Neural progenitor cell (in vitro differentiated cells): ENCODE measurements around the gene CYP1A2. TPM values are rescaled to one million over a fixed set of nuclear protein-coding genes. Genes with fewer than 3 reads are reported as not detected.
A peak's percentile ranks its signal among the peaks of the same experiment; 100 is the strongest.

Source experiments
- DNase-seq: peaks from one replicate; pipeline ENCODE4 v3.0.0-alpha.2; 2016; ENCODE audit warnings: low spot score
- H2AFZ ChIP-seq: fragments of 200-600 bp; sonication (generic); replicated peaks from 2 replicates; pipeline ENCODE4 v1.6.1; 2016; ENCODE audit warnings: antibody characterized with exemption
- H3F3A ChIP-seq: fragments of 200-600 bp; sonication (generic); 2 replicates; pipeline ENCODE4 v1.6.1; 2016; ENCODE audit warnings: antibody characterized with exemption, low read depth
- H3K27ac ChIP-seq: fragments of 200-600 bp; sonication (generic); 2 replicates; pipeline ENCODE4 v1.5.1; 2016; ENCODE audit warnings: mild to moderate bottlenecking
- H3K27me3 ChIP-seq: fragments of 200-600 bp; sonication (generic); 2 replicates; pipeline ENCODE4 v1.6.1; 2016; ENCODE audit warnings: mild to moderate bottlenecking, moderate library complexity
- H3K36me3 ChIP-seq: fragments of 200-600 bp; sonication (generic); 2 replicates; pipeline ENCODE4 v1.5.1; 2016
- H3K4me1 ChIP-seq: fragments of 200-600 bp; sonication (generic); 2 replicates; pipeline ENCODE4 v1.6.1; 2016; ENCODE audit warnings: mixed run types
- H3K4me2 ChIP-seq: fragments of 200-600 bp; sonication (generic); 2 replicates; pipeline ENCODE4 v1.6.1; 2016
- H3K4me3 ChIP-seq: fragments of 200-600 bp; sonication (generic); 2 replicates; pipeline ENCODE4 v1.5.1; 2016
- H3K79me2 ChIP-seq: fragments of 200-600 bp; sonication (generic); 2 replicates; pipeline ENCODE4 v1.6.1; 2016; ENCODE audit warnings: low read depth
- H3K9ac ChIP-seq: fragments of 200-600 bp; sonication (generic); 2 replicates; pipeline ENCODE4 v1.6.1; 2016
- H3K9me3 ChIP-seq: fragments of 200-600 bp; sonication (generic); 2 replicates; pipeline ENCODE4 v1.5.1; 2016; ENCODE audit warnings: low read depth
- H4K20me1 ChIP-seq: fragments of 200-600 bp; sonication (generic); 2 replicates; pipeline ENCODE4 v1.6.1; 2016; ENCODE audit warnings: low read depth
- H3K27ac Mint-ChIP-seq: 3 replicates; pipeline ENCODE4 v1.8.0; 2021; ENCODE audit warnings: mixed read lengths
- H3K27me3 Mint-ChIP-seq: 2 replicates; pipeline ENCODE4 v1.8.0; 2022; ENCODE audit warnings: low read depth, mild to moderate bottlenecking, inconsistent platforms, moderate library complexity, mixed read lengths; ENCODE audit not compliant: insufficient read depth
- H3K36me3 Mint-ChIP-seq: 3 replicates; pipeline ENCODE4 v1.8.0; 2021; ENCODE audit warnings: mixed read lengths
- H3K4me1 Mint-ChIP-seq: 3 replicates; pipeline ENCODE4 v1.8.0; 2021; ENCODE audit warnings: mixed read lengths
- H3K4me3 Mint-ChIP-seq: 3 replicates; pipeline ENCODE4 v1.8.0; 2021; ENCODE audit warnings: mild to moderate bottlenecking, moderate library complexity, mixed read lengths
- H3K9me3 Mint-ChIP-seq: 3 replicates; pipeline ENCODE4 v1.8.0; 2020; ENCODE audit warnings: mixed read lengths
- EZH2 ChIP-seq: fragments of 200-600 bp; sonication (generic); IDR thresholded peaks from 2 replicates; pipeline ENCODE4 v1.6.1; 2017; ENCODE audit warnings: antibody characterized with exemption, mild to moderate bottlenecking, moderate library complexity
- EZH2phosphoT487 ChIP-seq: fragments of 200-600 bp; sonication (generic); IDR thresholded peaks from 2 replicates; pipeline ENCODE4 v1.6.1; 2017; ENCODE audit warnings: antibody characterized with exemption
- total RNA-seq: library from RNA; depleted of rRNA; stranded (reverse); fragments of >200 nt; gene quantifications from 2 replicates; pipeline ENCODE4 v1.2.3, GENCODE V29; 2015; ENCODE audit warnings: low replicate concordance
- TF ChIP-seq, protein P1 (sequence below): fragments of 200-600 bp; sonication (generic); IDR thresholded peaks from 2 replicates; pipeline ENCODE4 v1.5.1; 2017; ENCODE audit warnings: antibody characterized with exemption, mild to moderate bottlenecking

Gene CYP1A2
- total RNA-seq, 1 donor from 2014 or later: not detected

DNA sequence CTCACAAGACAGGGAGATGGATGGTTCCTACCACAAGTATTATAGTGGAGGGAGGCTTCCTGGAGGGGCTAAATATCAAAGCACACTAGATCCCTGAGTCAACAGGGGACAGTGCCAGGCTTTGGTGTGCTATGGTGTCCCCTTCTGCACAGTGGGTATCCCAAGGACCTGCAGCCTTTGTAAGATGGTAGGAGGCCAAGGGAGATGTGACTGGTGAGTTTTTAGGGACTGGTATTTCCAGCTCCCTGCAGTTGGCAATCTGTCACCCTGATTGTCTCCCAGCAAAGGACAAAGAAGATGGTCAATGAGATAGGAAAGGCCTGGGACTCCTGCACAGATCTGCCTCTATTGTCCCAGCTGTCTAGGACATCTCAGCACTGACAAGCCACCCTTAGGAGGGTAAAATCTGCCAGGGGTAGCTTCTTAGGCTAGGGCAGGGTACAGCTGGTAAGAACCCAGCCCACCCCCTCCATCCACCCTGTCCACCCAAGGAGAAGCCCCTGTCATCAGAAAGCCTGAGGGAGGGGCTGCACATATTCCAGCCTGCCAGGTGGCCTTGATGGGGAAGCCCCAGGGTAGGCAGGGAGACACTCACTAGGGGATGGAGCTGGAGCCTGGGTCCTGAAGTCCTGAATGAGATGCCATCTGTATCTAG lies 23.9 kb upstream of the CYP1A2 start:
- no peak for TF ChIP-seq EZH2
- TF ChIP-seq, protein P1, sequence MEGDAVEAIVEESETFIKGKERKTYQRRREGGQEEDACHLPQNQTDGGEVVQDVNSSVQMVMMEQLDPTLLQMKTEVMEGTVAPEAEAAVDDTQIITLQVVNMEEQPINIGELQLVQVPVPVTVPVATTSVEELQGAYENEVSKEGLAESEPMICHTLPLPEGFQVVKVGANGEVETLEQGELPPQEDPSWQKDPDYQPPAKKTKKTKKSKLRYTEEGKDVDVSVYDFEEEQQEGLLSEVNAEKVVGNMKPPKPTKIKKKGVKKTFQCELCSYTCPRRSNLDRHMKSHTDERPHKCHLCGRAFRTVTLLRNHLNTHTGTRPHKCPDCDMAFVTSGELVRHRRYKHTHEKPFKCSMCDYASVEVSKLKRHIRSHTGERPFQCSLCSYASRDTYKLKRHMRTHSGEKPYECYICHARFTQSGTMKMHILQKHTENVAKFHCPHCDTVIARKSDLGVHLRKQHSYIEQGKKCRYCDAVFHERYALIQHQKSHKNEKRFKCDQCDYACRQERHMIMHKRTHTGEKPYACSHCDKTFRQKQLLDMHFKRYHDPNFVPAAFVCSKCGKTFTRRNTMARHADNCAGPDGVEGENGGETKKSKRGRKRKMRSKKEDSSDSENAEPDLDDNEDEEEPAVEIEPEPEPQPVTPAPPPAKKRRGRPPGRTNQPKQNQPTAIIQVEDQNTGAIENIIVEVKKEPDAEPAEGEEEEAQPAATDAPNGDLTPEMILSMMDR: no peak
- Histone ChIP-seq H3K36me3 (no peaks in the 10 kb centered on the region), H3K27ac (no peak overlapping the region), H3K4me3 (no peak overlapping the region), H2AFZ (no peak overlapping the region), H3K9me3 (no peaks in the 10 kb centered on the region), H3K9ac (no peak overlapping the region), H3F3A (peaks cover 12% of the 10 kb centered on the region), H4K20me1 (no peaks in the 10 kb centered on the region), H3K27me3 (peaks cover 50% of the 10 kb centered on the region), H3K4me2 (no peak overlapping the region), H3K79me2 (no peaks in the 10 kb centered on the region), H3K4me1 (no peaks in the 10 kb centered on the region)
- H3K9me3 Mint-ChIP-seq: peaks cover 5% of the 10 kb centered on the region
- peaks cover 9% of the 10 kb centered on the region for H3K4me1 Mint-ChIP-seq
- no peaks in the 10 kb centered on the region for H3K36me3 Mint-ChIP-seq
- no peak overlapping the region for H3K27ac Mint-ChIP-seq
- H3K27me3 Mint-ChIP-seq: peaks cover 19% of the 10 kb centered on the region
- peak overlapping the region; percentile 77 for H3K4me3 Mint-ChIP-seq
- DNase-seq: no peak

DNA sequence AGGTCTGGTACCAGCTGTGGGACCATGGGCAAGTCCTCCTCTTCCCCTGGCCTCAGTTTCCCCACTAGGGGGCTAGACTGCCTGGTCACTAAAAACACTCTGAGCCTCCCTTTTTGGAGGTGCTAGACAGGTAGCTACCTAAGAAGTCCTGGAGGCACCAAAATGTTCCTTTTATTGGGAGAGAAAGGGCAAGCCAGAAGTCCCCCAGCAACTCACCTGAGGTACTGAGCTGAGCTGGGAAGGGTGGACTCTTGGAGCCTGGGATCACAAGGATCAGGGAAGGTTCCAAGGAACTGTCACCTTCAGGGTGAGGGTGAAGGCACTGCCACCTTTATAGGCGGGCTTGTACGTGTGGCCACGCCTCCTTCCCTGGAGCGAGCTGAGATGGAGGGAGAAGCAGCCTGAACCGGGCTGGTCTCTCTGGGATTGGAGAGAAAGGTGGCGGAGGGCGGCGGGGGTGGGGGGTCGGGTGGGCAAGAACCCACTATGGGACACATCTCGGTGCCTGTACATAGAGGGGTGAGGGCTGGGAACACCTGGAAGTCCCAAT lies 23.3 kb upstream of the CYP1A2 start, which contains the start of gene CYP1A1:
Gene CYP1A1 (minus strand): TSS at position 304 of the 550 bp plus-strand sequence. CDS start 2,431 bp downstream, outside the sequence.
- Histone ChIP-seq H3K36me3 (no peaks in the 10 kb centered on the region), H3K4me1 (no peaks in the 10 kb centered on the region), H3K9me3 (no peaks in the 10 kb centered on the region), H3F3A (peaks cover 12% of the 10 kb centered on the region), H3K9ac (no peak within 1 kb of the TSS), H4K20me1 (no peaks in the 10 kb centered on the region), H2AFZ (peak within 1 kb of the TSS; percentile 94), H3K27me3 (peaks cover 56% of the 10 kb centered on the region), H3K4me3 (peak within 1 kb of the TSS; percentile 63), H3K4me2 (peak within 1 kb of the TSS; percentile 80), H3K27ac (no peak within 1 kb of the TSS), H3K79me2 (no peaks in the 10 kb centered on the region)
- no peak within 1 kb of the TSS for H3K27ac Mint-ChIP-seq
- peaks cover 5% of the 10 kb centered on the region for H3K9me3 Mint-ChIP-seq
- peaks cover 15% of the 10 kb centered on the region for H3K4me1 Mint-ChIP-seq
- no peak for TF ChIP-seq EZH2
- no peak for TF ChIP-seq EZH2phosphoT487
- TF ChIP-seq, protein P1: no peak
- peak; percentile 49 for DNase-seq
- H3K36me3 Mint-ChIP-seq: no peaks in the 10 kb centered on the region
- H3K4me3 Mint-ChIP-seq: peak within 1 kb of the TSS; percentile 77
- peaks cover 22% of the 10 kb centered on the region for H3K27me3 Mint-ChIP-seq

GRCh38 chr15:74725845-74726773 lies 22.5 kb upstream of the CYP1A2 start:
- H3K4me3 Mint-ChIP-seq: peak overlapping the region; percentile 83
- Histone ChIP-seq H3K9me3 (no peaks in the 10 kb centered on the region), H3K4me2 (peak overlapping the region; percentile 80), H2AFZ (peak overlapping the region; percentile 94), H3K4me3 (peak overlapping the region; percentile 63), H3K4me1 (no peaks in the 10 kb centered on the region), H3K27ac (no peak overlapping the region), H3K79me2 (no peaks in the 10 kb centered on the region), H3F3A (peaks cover 12% of the 10 kb centered on the region), H3K36me3 (no peaks in the 10 kb centered on the region), H4K20me1 (no peaks in the 10 kb centered on the region), H3K9ac (no peak overlapping the region), H3K27me3 (peaks cover 62% of the 10 kb centered on the region)
- TF ChIP-seq EZH2: peak; percentile 80
- TF ChIP-seq EZH2phosphoT487: peak; percentile 35
- TF ChIP-seq, protein P1: peak; percentile 33
- peak; percentile 79 for DNase-seq
- peaks cover 5% of the 10 kb centered on the region for H3K9me3 Mint-ChIP-seq
- H3K27ac Mint-ChIP-seq: no peak overlapping the region
- no peaks in the 10 kb centered on the region for H3K36me3 Mint-ChIP-seq
- peaks cover 23% of the 10 kb centered on the region for H3K27me3 Mint-ChIP-seq
- H3K4me1 Mint-ChIP-seq: peaks cover 15% of the 10 kb centered on the region
